Hematopoietic multipotent progenitor cell treated with erythropoietin and hydrocortisone succinate and interleukin-3 and kit ligand, for 17 days (in vitro differentiated cells): Measurements from ENCODE around the gene MASP1.

ENCODE experiments used
- DNase-seq: peaks from one replicate; pipeline ENCODE4 v3.0.0-alpha.2; 2015; ENCODE audit warnings: low spot score

Gene MASP1

DNA sequence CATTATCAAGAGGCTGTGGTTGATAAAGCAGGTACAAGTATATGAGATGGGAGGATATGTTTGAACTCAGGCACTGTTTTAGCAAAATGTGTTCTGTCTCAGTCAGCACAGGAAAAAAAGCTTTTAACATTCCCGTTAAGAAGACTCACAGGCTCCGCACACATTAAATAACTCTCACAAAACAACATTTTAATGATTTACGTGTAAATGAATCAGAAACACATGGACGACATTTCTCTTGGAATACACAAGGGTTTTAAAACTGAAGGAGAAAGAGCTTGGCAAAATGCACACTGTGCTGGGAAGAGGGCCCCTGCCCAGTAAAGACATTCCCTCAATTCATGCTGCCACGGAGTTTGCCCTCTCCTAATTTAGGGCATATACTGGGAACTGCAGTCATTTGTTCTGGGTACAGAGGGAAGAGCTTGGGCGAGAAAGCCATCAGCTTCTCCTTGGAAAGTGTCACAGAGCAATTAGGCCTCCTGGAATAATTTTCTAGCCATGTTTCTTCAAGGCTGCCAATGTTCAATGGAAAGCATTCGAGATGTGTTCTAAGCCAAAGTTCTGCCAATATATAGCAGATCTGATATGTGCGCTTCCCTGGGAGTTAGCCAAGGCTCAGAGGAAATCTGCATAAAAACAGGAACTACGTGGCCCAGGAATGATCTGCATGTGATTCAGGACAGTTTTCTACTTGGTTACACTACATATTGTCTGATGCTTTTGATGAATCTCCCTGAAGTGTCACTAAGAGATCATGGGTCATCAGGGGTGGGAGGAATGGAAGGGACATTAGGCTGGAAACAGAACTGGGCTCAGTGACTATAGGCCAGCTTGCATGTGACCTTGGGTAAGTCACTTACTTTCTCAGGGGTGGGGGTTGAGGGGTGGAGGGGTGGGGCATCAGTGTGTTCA is 2.2 kb upstream of the MASP1 start:
- DNase-seq, result no peak

DNA sequence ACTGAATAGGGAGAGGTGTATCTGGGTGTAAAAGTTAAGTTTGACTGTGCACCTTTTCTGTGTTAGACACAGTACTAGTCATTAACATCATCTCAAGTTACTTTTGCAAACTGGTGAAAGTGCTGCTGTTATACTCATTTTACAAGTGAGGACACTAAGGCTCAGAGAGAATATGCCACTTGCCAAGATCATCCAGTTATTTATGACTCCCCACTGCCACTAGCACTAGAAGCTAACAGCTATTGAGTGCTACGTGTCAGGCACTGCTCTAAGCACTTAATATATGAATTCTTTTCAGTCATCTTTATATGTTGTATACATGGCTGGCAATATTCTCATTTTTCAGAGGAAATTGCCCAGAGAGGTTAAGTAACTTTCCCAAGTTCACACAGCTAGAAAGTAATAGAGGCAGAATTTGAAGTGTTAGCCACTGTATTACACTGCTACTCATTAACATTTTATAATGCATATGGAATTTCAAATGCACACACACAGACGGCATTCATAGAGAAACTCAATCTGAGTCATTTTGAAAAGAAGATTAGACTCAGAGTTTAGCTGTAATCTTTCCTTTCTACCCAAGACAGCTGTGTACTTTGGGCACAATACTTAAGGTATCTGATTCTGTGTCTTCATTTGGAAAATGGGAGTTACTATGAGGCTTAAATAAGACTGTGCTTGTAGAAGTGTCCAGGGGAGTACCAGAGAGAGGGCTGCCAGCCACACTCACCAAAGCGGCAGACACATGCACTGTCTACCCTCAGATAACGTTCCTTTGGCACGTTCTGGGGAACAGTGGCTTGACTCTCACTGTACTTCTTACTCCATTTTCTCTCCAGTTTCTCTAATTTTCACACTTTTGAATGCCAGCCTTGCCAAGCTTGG is 1.3 kb upstream of the MASP1 start:
- DNase-seq, result no peak

DNA sequence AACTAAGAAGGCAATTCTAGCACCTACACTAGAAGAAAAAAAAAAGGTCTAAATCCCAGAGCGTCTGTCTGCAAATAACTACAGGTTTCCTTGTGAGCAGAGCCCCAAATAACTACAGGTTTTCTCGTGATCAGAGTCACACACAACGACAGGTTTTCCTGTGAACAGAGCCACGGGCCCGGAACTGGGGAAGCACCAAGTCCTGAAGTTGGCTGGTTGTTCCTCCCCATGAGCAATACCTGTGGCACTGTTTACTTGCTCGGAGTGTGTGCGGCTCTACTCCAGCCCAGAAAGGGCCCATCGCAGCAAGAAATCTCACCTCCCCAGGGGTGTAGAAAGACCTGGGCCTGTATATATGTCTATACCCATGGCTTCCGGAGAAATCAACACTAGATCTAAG is 644 bp upstream of the MASP1 start:
- DNase-seq, result no peak

DNA sequence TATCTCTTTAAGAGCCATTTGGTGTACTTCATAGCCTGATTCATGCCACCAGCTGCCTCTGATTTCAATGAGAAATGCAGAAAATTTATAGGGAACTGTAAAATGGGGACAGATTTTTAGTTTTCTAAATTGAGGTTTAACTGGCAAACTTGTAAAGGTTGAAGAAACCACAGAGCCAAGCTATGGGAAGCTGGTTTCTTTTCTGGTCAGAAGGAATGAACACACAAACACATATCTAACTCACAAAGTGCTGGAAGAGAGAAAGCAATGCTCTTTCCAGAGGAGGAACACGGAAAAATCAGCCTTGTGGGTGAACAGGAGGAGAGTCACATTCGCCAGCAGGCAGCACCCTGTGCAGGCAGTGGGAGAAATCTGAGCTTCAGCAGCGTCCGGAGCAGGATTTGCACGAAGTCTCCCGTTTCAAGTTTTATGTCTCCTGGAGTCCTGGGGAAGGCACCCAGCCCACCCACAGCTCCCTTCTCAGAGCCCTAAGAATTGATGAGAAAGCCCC is 481 bp downstream of the MASP1 start:
- no peak for DNase-seq

DNA sequence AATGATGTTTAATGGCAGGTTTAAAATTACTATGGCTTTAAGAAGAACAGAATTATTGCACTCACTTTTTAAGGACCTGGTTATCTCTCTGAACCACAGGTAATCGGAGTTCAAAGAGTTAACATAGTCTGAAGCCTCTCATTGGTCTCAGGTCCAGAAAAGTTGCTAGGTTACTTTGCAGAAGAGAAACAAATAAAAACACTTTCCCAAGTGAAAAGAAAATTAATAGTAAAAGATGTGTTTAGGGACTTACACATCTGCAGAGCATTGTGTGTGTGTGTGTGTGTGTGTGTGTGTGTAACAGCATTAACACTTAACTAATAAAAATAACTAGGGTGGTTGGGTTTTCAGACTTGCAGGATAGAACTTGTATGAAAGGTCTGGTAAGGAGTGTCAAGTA is 1.0 kb downstream of the MASP1 start:
- no peak for DNase-seq

DNA sequence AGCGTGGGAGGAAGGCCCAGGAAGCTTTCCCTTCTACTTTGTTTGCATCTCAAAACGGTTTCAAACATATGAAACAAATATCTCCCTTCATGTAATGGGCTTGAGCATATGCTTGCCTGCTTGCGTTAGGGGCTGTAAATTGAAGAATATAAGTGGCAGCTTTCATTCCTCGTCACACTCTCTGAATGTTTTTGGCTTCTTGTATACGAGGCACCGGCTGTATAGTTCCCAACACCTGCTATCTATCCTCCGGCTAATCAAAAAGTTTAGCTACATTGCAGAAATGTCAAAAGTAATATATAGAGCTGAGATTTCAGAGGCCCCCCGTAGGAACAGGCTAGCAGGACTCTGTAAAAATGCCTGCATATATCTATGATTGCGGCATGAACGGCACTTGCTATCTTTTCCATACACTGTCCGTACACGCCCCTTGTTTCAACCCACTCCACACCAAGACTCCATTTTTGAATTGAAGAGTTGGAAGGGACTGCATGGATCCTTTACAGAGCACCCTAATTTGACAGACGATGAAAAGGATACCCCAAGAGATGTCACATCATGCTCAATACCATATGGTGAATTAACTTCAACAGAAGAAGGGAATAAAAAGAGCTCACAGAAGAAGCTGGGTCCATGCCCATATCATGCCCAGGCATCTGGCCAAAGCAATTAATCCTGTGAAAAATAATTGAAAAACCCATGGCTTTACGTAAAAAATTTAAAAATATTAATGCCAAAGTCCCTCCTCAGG is 2.5 kb downstream of the MASP1 start:
- no peak for DNase-seq

DNA sequence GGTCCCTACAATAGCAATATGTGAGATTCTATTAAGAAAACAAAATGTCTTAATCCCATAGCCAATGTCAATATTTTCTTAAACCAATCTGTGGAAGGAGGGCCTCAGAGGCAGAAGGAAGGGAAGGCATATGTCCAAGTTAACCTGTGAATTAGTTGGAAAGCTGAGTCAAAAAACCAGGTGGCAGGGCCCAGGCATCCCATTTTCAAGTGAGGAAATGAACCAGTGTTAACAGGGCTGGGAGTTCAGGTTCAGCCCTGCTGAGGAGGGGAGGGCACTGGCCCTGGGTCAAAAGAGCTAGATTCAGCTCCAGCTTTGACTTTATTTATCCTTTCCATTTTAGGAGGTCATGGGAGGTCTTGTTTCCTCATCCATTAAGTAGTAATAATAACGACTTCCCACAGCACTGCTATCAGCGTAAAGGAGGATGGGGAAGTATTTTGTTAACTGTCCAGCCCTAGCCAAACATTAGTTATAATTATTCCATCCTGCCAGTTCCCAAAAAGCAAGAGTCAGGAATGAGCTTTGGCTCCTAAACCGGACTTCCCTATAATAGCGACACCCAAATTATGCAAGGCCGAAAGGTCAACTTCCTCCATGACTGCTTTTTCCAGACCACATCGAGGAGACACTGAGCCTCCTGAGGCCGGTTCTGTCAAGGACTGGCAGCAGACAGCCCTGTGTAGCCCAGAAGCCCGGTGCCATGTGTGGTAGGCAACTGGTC is 3.2 kb downstream of the MASP1 start:
- DNase-seq, result no peak

DNA sequence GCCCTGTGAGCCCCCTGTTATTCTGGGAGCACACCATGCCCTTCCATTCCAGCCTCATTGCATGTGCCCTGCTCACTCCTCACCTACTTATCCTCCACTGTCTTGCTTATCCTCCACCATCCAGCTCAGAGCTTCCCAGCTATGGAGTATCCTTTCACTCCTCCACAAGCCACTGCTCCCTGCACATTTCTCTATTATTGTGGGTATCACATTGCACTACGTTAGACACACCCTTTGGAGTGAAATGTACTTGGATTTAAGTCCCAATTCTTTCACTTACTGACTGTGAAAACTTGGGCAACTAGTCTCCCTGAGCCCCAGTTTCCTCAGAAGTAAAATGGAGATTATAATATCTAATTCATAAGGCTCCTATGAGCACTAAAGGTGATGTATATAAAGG is 4.3 kb downstream of the MASP1 start:
- DNase-seq, result no peak

GRCh38 chr3:187286467-187287059 is 5.0 kb downstream of the MASP1 start:
- no peak for DNase-seq

DNA sequence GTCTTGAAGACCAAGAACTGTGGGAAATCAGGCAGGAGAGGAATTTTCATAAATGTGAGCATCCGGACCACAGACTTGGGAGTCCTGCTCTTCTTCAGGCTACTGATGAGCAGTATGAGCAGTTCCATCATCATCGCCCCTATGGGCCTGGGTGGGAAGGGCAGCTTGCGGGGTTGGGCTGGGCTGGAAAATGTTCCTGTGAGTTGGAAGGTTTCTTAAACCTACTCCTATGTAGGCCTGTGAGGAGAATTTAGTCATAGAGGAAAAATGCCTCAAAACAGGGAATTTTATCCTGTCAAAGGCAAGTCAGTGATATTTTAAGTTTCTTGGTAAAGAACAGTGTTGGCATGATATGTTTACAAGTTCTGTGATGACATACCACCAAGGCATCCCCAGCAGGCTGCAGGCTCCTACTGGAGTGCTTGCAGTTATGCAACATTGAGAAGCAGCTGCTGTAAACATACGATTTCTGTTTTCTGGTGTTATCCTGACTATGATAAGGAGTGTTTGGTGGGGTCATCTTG is 10.3 kb downstream of the MASP1 start:
- no peak for DNase-seq

DNA sequence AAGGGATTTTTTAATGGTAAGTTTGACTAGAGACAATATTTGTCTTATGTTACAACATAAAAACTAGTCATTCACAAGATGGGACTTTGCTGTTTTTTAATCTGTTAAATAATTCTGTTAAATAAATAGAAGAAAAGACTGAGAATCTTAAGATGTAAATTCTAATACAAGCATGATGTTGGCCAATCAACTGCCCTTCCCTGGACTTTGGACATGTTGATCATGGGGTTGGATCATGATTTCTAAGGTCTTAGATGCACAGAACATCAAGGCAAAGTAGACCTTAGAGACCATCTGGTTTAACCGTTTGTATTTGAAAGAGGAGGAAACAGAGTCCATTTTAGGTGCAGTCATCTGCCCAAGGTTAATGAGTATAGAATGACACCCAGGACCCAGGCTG is 10.9 kb downstream of the MASP1 start:
- DNase-seq, result no peak

GRCh38 chr3:187277129-187277462 is 14.4 kb downstream of the MASP1 start:
- no peak for DNase-seq

- no peak for DNase-seq
Observed at GRCh38 chr3:187276397-187277128, 15.0 kb downstream of the MASP1 start.

DNA sequence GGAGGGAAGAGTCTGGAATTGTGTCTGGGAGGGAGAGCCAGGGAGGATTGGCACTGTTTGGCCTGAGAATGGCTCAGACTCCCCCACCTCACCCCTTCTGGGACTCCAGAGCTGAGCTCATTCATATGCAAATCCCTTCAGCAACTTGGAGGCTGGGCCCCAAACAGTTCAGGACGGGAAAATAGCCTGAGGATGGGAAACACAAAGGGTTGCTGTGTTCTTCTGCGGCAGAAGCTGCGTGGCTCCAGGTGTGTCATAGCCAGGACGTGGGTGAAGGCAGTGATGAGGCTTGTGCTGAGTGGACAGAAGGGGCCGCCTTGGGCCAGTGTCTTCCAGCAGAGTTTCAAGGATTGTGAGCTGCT is 16.6 kb downstream of the MASP1 start:
- DNase-seq, result no peak

GRCh38 chr3:187274315-187274976 is 17.1 kb downstream of the MASP1 start:
- no peak for DNase-seq

DNA sequence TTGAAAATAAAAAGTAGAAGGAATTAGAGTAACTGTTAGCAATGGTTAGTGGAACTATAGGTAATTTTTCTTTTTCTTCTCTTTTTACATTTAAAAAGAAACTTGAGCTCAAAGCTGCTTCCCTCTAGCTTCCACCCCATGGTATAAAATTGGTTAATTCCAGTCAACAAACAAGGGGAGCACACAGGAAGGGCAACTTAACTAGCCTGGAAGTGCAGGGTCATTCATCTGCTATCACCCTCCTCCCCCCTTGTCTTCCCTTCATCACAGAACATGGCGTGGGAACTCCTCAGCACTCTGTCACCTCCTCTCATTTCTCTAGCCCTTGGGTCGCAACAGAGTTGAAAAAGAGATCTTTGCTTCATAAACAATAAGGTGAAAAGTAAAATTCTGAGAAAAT is 20.0 kb downstream of the MASP1 start:
- no peak for DNase-seq

- DNase-seq, result no peak
Observed at GRCh38 chr3:187269486-187269885, 22.1 kb downstream of the MASP1 start.

GRCh38 chr3:187267306-187267705 is 24.2 kb downstream of the MASP1 start:
- DNase-seq, result no peak

DNA sequence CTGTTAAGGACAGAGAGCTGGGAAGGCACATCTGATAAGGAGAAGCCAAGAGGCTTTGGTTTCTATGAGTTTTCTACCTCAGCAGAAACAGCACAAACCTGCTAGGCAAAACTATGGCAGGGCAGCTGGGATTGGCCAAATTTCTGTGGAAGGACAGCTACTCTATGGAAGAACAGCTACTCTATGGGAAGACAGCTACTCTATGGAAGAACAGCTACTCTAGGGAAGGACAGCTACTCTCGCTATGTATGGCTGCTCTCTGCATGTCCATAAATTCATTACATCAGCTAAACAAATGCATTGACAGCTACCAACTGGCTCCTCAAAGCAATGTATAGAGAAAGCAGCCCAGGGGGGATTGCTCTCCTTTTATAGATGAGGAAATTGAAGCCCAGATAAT is 24.8 kb downstream of the MASP1 start:
- DNase-seq, result no peak

- DNase-seq, result no peak
Observed at GRCh38 chr3:187265461-187265955, 26.0 kb downstream of the MASP1 start.
